Liver (tissue), 9 donors: ENCODE results near the gene TTC39C. TPM values are rescaled to one million over a fixed set of nuclear protein-coding genes. Genes with fewer than 3 reads are reported as not detected.

ENCODE experiments used
- DNase-seq: peaks from one replicate; pipeline ENCODE4 v3.0.0-alpha.2; 2017; ENCODE audit warnings: low spot score
- H3K27ac ChIP-seq, 2 donors: one replicate each; pipeline ENCODE4 v1.7.0; 2013; ENCODE audit warnings: inconsistent platforms in 2 of 2, low read length in 2 of 2, control low read depth in 1 of 2, low read depth in 1 of 2, mild to moderate bottlenecking in 1 of 2
- H3K27me3 ChIP-seq, 4 donors: one replicate each; pipeline versions ENCODE4 v1.6.1 to v1.7.0; 2013; ENCODE audit warnings: low read length in 3 of 4, inconsistent platforms in 1 of 4, mild to moderate bottlenecking in 1 of 4, moderate library complexity in 1 of 4; ENCODE audit not compliant: control insufficient read depth in 4 of 4, insufficient read depth in 4 of 4
- H3K36me3 ChIP-seq, 4 donors: one replicate each; pipeline versions ENCODE4 v1.6.1 to v1.7.0; 2013; ENCODE audit warnings: low read length in 3 of 4, mild to moderate bottlenecking in 3 of 4, low read depth in 1 of 4, moderate library complexity in 1 of 4; ENCODE audit not compliant: control insufficient read depth in 4 of 4, insufficient read depth in 3 of 4
- H3K4me1 ChIP-seq, 4 donors: one replicate each; pipeline versions ENCODE4 v1.6.1 to v1.7.0; 2013; ENCODE audit warnings: low read length in 3 of 4, mild to moderate bottlenecking in 3 of 4, moderate library complexity in 1 of 4; ENCODE audit not compliant: control insufficient read depth in 4 of 4, insufficient read depth in 4 of 4
- H3K4me3 ChIP-seq, 3 donors: one replicate each; pipeline versions ENCODE4 v1.6.1 to v1.7.0; 2013; ENCODE audit warnings: low read length in 3 of 3, control low read depth in 1 of 3, low read depth in 1 of 3, mild to moderate bottlenecking in 1 of 3
- H3K9ac ChIP-seq, 2 donors: one replicate each; pipeline ENCODE4 v1.7.0; 2013; ENCODE audit warnings: low read length in 2 of 2, mild to moderate bottlenecking in 2 of 2, moderate library complexity in 2 of 2, control low read depth in 1 of 2, low read depth in 1 of 2
- H3K9me3 ChIP-seq, 4 donors: one replicate each; pipeline versions ENCODE4 v1.6.1 to v1.7.0; 2013; ENCODE audit warnings: low read length in 3 of 4; ENCODE audit not compliant: control insufficient read depth in 4 of 4
- EGR1 ChIP-seq, 2 donors: IDR thresholded peaks; 2 replicates each; pipeline ENCODE4 v1.6.1; 2016 to 2018; ENCODE audit warnings: antibody characterized with exemption in 2 of 2, low read depth in 2 of 2
- FOXA1 ChIP-seq: IDR thresholded peaks from 2 replicates; pipeline ENCODE4 v1.6.1; 2016; ENCODE audit warnings: antibody characterized with exemption
- FOXA2 ChIP-seq: IDR thresholded peaks from 2 replicates; pipeline ENCODE4 v1.6.1; 2016; ENCODE audit warnings: antibody characterized with exemption
- GABPA ChIP-seq, 2 donors: IDR thresholded peaks in 1 of 2; conservative IDR thresholded peaks in 1 of 2; 2 replicates each; pipeline ENCODE4 v1.6.1; 2016; ENCODE audit warnings: antibody characterized with exemption in 2 of 2, mild to moderate bottlenecking in 1 of 2, moderate library complexity in 1 of 2
- JUND ChIP-seq, 2 donors: IDR thresholded peaks; 2 replicates each; pipeline ENCODE4 v1.6.1; 2016; ENCODE audit warnings: antibody characterized with exemption in 2 of 2
- RAD21 ChIP-seq, 2 donors: IDR thresholded peaks; 2 replicates each; pipeline ENCODE4 v1.6.1; 2016; ENCODE audit warnings: antibody characterized with exemption in 2 of 2, mild to moderate bottlenecking in 2 of 2
- RXRA ChIP-seq, 2 donors: IDR thresholded peaks; 2 replicates each; pipeline ENCODE4 v1.6.1; 2017 to 2018; ENCODE audit warnings: antibody characterized with exemption in 2 of 2, mild to moderate bottlenecking in 1 of 2
- TAF1 ChIP-seq: conservative IDR thresholded peaks from 2 replicates; pipeline ENCODE4 v1.6.1; 2016; ENCODE audit warnings: antibody characterized with exemption, mild to moderate bottlenecking
- YY1 ChIP-seq: IDR thresholded peaks from 2 replicates; pipeline ENCODE4 v1.6.1; 2016; ENCODE audit warnings: antibody characterized with exemption, mild to moderate bottlenecking
- WGBS: extraction: QIAGEN DNeasy Blood & Tissue Kit; methylation state at CpG from one replicate; pipeline ENCODE4 v1.1.7; 2013; 5-methylcytosine and 5-hydroxymethylcytosine counted together
- polyA plus RNA-seq, 2 donors: library from polyadenylated mRNA; stranded (reverse) in 1 of 2; unstranded in 1 of 2; fragments of 200-250 nt in 1 of 2; fragments of >200 nt in 1 of 2; fragmentation: Nextera tagmentation in 1 of 2; extraction: Ambion mirVana in 1 of 2; gene quantifications; one replicate each; pipeline versions ENCODE4 v1.2.1 to v1.2.3, GENCODE V29; 2013 to 2015
- total RNA-seq, 2 donors: library from RNA; depleted of rRNA; stranded (reverse); fragments of >200 nt; gene quantifications; one replicate each; pipeline ENCODE4 v1.2.3, GENCODE V29; 2014
- TF ChIP-seq, protein P1 (sequence below): fragments of 150-350 bp; IDR thresholded peaks from 2 replicates; pipeline ENCODE4 v1.5.1; 2017; ENCODE audit warnings: improper control_type of control experiment, low read depth, low read length; ENCODE audit not compliant: missing input control
- TF ChIP-seq, protein P2 (sequence below): IDR thresholded peaks from 2 replicates; pipeline ENCODE4 v1.6.1; 2016; ENCODE audit warnings: antibody characterized with exemption
- TF ChIP-seq, protein P3 (sequence below): IDR thresholded peaks from 2 replicates; pipeline ENCODE4 v1.6.1; 2016; ENCODE audit warnings: antibody characterized with exemption
- TF ChIP-seq, protein P4 (sequence below): IDR thresholded peaks from 2 replicates; pipeline ENCODE4 v1.6.1; 2016; ENCODE audit warnings: antibody characterized with exemption, mild to moderate bottlenecking
- TF ChIP-seq, protein P5 (sequence below): IDR thresholded peaks from 2 replicates; pipeline ENCODE4 v1.6.1; 2016; ENCODE audit warnings: antibody characterized with exemption
- donor health status: healthy.
- donor health status: healthy.
- donor health status: healthy.
- donor health status: healthy.
- donor health status: healthy.

The TTC39C gene
- total and polyA plus RNA-seq, 4 donors: 22.8 to 55.1 (median 38.6) TPM

DNA sequence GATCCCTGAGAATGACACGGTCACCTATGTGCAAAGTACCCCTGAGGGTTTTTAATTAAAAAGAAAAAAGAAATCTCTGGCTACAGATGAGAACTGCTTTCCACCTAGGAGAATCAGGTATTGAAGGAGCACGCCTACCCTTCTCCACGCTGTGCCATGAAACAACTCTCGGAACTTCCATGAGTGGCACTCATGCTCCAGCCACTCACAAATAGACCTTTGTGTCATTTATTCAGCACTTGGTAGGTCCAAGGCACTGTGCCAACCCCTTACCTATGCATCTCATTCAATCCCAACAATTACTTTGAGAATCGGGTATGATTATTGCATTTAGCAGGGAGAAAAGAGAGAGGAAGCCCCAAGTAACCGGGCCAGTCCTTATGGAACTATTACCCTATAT lies 44.9 kb upstream of the TTC39C start:
- Histone ChIP-seq H3K4me1 (peaks cover under 1 to 10% (median 7%) of the 10 kb centered on the region in 4 donors), H3K9ac (no peak overlapping the region), H3K27me3 (no peaks in the 10 kb centered on the region), H3K4me3 (no peak overlapping the region), H3K9me3 (no peaks in the 10 kb centered on the region), H3K27ac (no peak overlapping the region), H3K36me3 (no peaks in the 10 kb centered on the region)
- TF ChIP-seq RAD21 (IDR thresholded peaks at IDR 0.05) (no peak), JUND (IDR thresholded peaks at IDR 0.05) (no peak), FOXA2 (no peak)
- no peak for DNase-seq
- WGBS: 98% methylated on average over 6 of the region's 6 CpGs

DNA sequence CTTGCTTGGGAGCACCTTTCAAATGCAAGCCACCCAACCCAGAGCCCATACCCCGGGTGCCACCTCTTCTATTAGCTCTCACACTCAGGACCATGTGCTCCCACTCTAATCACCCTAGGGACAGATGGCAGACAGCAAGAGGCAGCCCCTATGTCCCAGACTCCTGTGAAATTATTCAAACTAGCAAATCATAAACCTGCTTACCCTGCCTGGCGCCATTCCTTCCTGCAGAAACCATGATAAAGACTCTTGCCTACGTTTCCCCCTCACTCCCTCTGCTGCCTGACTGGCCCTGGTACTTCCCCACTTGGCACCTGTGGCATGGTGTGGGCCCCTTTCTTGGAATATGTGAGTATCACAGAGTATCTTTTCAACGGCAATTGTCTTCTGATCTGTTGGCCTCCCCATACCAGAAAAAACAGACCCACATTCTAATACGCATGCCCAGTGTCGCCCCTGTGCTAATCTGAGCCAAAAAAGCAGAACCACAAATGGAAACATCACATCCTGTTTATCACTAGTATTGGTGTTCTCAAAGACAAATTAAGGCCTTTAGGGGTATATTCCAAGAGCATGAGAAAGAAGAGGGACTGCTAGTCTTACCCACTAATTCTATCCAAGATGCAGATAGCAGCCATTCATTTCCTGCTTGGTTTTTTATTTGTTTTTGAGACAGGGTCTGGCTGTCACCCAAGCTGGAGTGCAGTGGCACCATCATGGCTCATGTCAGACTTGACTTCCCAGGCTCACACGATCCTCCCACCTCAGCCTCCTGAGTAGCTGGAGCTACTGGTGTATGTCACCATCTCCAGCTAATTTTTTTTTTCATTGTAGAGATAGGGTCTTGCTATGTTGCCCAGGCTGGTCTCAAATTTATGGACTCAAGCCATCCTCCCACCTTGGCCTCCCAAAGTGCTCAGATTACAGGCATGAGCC lies 44.1 kb upstream of the TTC39C start:
- DNase-seq: no peak
- H3K4me1 ChIP-seq: peaks cover 0 to 4% (median 4%) of the 10 kb centered on the region in 4 donors

More for the DNA sequence above, 44.1 kb upstream of the TTC39C start:
- Histone ChIP-seq H3K36me3 (no peaks in the 10 kb centered on the region), H3K9me3 (no peaks in the 10 kb centered on the region), H3K27me3 (no peaks in the 10 kb centered on the region), H3K27ac (no peak overlapping the region), H3K9ac (no peak overlapping the region), H3K4me3 (no peak overlapping the region)
- 82% methylated on average over 7 of the region's 7 CpGs for WGBS
- TF ChIP-seq, protein P1, sequence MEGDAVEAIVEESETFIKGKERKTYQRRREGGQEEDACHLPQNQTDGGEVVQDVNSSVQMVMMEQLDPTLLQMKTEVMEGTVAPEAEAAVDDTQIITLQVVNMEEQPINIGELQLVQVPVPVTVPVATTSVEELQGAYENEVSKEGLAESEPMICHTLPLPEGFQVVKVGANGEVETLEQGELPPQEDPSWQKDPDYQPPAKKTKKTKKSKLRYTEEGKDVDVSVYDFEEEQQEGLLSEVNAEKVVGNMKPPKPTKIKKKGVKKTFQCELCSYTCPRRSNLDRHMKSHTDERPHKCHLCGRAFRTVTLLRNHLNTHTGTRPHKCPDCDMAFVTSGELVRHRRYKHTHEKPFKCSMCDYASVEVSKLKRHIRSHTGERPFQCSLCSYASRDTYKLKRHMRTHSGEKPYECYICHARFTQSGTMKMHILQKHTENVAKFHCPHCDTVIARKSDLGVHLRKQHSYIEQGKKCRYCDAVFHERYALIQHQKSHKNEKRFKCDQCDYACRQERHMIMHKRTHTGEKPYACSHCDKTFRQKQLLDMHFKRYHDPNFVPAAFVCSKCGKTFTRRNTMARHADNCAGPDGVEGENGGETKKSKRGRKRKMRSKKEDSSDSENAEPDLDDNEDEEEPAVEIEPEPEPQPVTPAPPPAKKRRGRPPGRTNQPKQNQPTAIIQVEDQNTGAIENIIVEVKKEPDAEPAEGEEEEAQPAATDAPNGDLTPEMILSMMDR: no peak
- TF ChIP-seq, protein P2, sequence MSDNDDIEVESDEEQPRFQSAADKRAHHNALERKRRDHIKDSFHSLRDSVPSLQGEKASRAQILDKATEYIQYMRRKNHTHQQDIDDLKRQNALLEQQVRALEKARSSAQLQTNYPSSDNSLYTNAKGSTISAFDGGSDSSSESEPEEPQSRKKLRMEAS: no peak
- TF ChIP-seq FOXA2 (no peak), EGR1 (IDR thresholded peaks at IDR 0.05; ENCODE audit: low read depth in 2 of 2) (no peak), GABPA (IDR thresholded peaks at IDR 0.05 in 1 of 2, conservative IDR thresholded peaks at IDR 0.05 in 1 of 2) (no peak), RXRA (IDR thresholded peaks at IDR 0.05) (no peak), TAF1 (no peak), JUND (IDR thresholded peaks at IDR 0.05) (no peak), FOXA1 (no peak), YY1 (no peak)
- TF ChIP-seq, protein P3, sequence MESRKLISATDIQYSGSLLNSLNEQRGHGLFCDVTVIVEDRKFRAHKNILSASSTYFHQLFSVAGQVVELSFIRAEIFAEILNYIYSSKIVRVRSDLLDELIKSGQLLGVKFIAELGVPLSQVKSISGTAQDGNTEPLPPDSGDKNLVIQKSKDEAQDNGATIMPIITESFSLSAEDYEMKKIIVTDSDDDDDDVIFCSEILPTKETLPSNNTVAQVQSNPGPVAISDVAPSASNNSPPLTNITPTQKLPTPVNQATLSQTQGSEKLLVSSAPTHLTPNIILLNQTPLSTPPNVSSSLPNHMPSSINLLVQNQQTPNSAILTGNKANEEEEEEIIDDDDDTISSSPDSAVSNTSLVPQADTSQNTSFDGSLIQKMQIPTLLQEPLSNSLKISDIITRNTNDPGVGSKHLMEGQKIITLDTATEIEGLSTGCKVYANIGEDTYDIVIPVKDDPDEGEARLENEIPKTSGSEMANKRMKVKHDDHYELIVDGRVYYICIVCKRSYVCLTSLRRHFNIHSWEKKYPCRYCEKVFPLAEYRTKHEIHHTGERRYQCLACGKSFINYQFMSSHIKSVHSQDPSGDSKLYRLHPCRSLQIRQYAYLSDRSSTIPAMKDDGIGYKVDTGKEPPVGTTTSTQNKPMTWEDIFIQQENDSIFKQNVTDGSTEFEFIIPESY: no peak
- TF ChIP-seq, protein P4, sequence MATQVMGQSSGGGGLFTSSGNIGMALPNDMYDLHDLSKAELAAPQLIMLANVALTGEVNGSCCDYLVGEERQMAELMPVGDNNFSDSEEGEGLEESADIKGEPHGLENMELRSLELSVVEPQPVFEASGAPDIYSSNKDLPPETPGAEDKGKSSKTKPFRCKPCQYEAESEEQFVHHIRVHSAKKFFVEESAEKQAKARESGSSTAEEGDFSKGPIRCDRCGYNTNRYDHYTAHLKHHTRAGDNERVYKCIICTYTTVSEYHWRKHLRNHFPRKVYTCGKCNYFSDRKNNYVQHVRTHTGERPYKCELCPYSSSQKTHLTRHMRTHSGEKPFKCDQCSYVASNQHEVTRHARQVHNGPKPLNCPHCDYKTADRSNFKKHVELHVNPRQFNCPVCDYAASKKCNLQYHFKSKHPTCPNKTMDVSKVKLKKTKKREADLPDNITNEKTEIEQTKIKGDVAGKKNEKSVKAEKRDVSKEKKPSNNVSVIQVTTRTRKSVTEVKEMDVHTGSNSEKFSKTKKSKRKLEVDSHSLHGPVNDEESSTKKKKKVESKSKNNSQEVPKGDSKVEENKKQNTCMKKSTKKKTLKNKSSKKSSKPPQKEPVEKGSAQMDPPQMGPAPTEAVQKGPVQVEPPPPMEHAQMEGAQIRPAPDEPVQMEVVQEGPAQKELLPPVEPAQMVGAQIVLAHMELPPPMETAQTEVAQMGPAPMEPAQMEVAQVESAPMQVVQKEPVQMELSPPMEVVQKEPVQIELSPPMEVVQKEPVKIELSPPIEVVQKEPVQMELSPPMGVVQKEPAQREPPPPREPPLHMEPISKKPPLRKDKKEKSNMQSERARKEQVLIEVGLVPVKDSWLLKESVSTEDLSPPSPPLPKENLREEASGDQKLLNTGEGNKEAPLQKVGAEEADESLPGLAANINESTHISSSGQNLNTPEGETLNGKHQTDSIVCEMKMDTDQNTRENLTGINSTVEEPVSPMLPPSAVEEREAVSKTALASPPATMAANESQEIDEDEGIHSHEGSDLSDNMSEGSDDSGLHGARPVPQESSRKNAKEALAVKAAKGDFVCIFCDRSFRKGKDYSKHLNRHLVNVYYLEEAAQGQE: no peak
- TF ChIP-seq, protein P5, sequence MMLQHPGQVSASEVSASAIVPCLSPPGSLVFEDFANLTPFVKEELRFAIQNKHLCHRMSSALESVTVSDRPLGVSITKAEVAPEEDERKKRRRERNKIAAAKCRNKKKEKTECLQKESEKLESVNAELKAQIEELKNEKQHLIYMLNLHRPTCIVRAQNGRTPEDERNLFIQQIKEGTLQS: no peak
